SK-N-SH (cell line): ENCODE measurements around the gene UBE4B. TPM values are rescaled to one million over a fixed set of nuclear protein-coding genes. Genes with fewer than 3 reads are reported as not detected.
A peak's percentile ranks its signal among the peaks of the same experiment; 100 is the strongest.

Experiments used
- CTCF ChIA-PET: fragments of 300-600, 350-600 bp; formaldehyde crosslinking; extraction: SDS; loops from one replicate; lab custom pipeline; 2021; lab: Yijun Ruan, JAX
- POLR2A ChIA-PET: fragments of 350-600 bp; sonication (Branson Sonifier 250); formaldehyde crosslinking; extraction: SDS; loops from one replicate; lab custom pipeline; 2020; ENCODE audit warnings: antibody characterized with exemption, inconsistent platforms; lab: Yijun Ruan, JAX
- DNase-seq: peaks from one replicate; pipeline ENCODE4 v3.0.0; 2012
- H2AFZ ChIP-seq: fragments of 200-600 bp; sonication (generic); 2 replicates; pipeline ENCODE4 v1.8.1; 2016; ENCODE audit warnings: antibody characterized with exemption, mild to moderate bottlenecking, low read depth
- H3F3A ChIP-seq: fragments of 200-600 bp; sonication (generic); replicated peaks from 2 replicates; pipeline ENCODE3; 2016; ENCODE audit warnings: antibody characterized with exemption, mild to moderate bottlenecking; ENCODE audit not compliant: insufficient read depth
- H3K27ac ChIP-seq, 2 experiments: fragments of 200-500 bp in 1 of 2; fragments of 200-600 bp in 1 of 2; sonication (Bioruptor generic) in 1 of 2; sonication (generic), shearing (Covaris generic) in 1 of 2; 2 replicates each; pipeline versions ENCODE4 v1.5.1 to v1.6.1; 2014 to 2016; ENCODE audit warnings: low read depth in 2 of 2, inconsistent platforms in 1 of 2, low read length in 1 of 2, mild to moderate bottlenecking in 1 of 2, mixed read lengths in 1 of 2
- H3K27me3 ChIP-seq: fragments of 200-600 bp; sonication (generic), shearing (Covaris generic); 2 replicates; pipeline ENCODE4 v1.6.1; 2016; ENCODE audit warnings: mixed run types; ENCODE audit not compliant: insufficient read depth
- H3K36me3 ChIP-seq, 2 experiments: fragments of 200-500 bp in 1 of 2; fragments of 200-600 bp in 1 of 2; sonication (Bioruptor generic) in 1 of 2; sonication (generic) in 1 of 2; replicated peaks in 1 of 2; 2 replicates each; pipeline versions ENCODE3 to v1.5.1; 2014 to 2016; ENCODE audit warnings: low read length in 1 of 2, mild to moderate bottlenecking in 1 of 2; ENCODE audit not compliant: insufficient read depth in 2 of 2, control insufficient read depth in 1 of 2
- H3K4me1 ChIP-seq, 2 experiments: fragments of 200-500 bp in 1 of 2; fragments of 200-600 bp in 1 of 2; sonication (Bioruptor generic) in 1 of 2; sonication (generic), shearing (Covaris generic) in 1 of 2; 2 replicates each; pipeline versions ENCODE4 v1.5.1 to v1.6.1; 2014 to 2016; ENCODE audit warnings: low read depth in 1 of 2, low read length in 1 of 2, mixed run types in 1 of 2; ENCODE audit not compliant: insufficient read depth in 2 of 2, control insufficient read depth in 1 of 2
- H3K4me2 ChIP-seq: fragments of 200-600 bp; sonication (generic), shearing (Covaris generic); 2 replicates; pipeline ENCODE4 v1.6.1; 2017; ENCODE audit warnings: mixed run types
- H3K4me3 ChIP-seq, 2 experiments: fragments of 200-500 bp in 1 of 2; fragments of 200-600 bp in 1 of 2; sonication (Bioruptor generic) in 1 of 2; sonication (generic), shearing (Covaris generic) in 1 of 2; 2 replicates each; pipeline versions ENCODE4 v1.5.1 to v1.8.1; 2014 to 2016; ENCODE audit warnings: low read depth in 2 of 2, inconsistent platforms in 1 of 2, low read length in 1 of 2, mild to moderate bottlenecking in 1 of 2, mixed read lengths in 1 of 2, moderate library complexity in 1 of 2
- H3K79me2 ChIP-seq: fragments of 200-600 bp; sonication (generic); 2 replicates; pipeline ENCODE4 v1.8.1; 2017; ENCODE audit warnings: mild to moderate bottlenecking; ENCODE audit not compliant: insufficient read depth
- H3K9ac ChIP-seq: fragments of 200-600 bp; sonication (generic); 2 replicates; pipeline ENCODE4 v1.6.1; 2017; ENCODE audit warnings: mixed run types
- H3K9me2 ChIP-seq: fragments of 200-600 bp; sonication (generic); 2 replicates; pipeline ENCODE4 v1.6.1; 2017; ENCODE audit warnings: mixed run types
- H3K9me3 ChIP-seq: fragments of 200-600 bp; sonication (generic); 2 replicates; pipeline ENCODE4 v1.6.1; 2017; ENCODE audit warnings: mixed run types, mild to moderate bottlenecking, moderate library complexity
- H4K20me1 ChIP-seq: fragments of 200-600 bp; sonication (generic); 2 replicates; pipeline ENCODE4 v1.6.1; 2017; ENCODE audit warnings: mild to moderate bottlenecking, mixed run types; ENCODE audit not compliant: insufficient read depth
- CHD2 ChIP-seq: fragments of 150-350 bp; IDR thresholded peaks from 2 replicates; pipeline ENCODE4 v1.6.1; 2018; ENCODE audit warnings: low read length; ENCODE audit not compliant: partially characterized antibody
- EP300 ChIP-seq, 2 experiments: IDR thresholded peaks; 2 replicates each; pipeline versions ENCODE4 v1.4.0 to v1.6.1; 2012; ENCODE audit warnings: borderline replicate concordance in 1 of 2, low read depth in 1 of 2, low read length in 1 of 2
- EZH2phosphoT487 ChIP-seq: fragments of 200-600 bp; sonication (generic); IDR thresholded peaks from 2 replicates; pipeline ENCODE4 v1.6.1; 2017; ENCODE audit warnings: low read depth, mixed run types, mild to moderate bottlenecking, antibody characterized with exemption, moderate library complexity, borderline replicate concordance
- FOSL2 ChIP-seq: IDR thresholded peaks from 2 replicates; pipeline ENCODE4 v1.4.0; 2012; ENCODE audit warnings: low read depth, mild to moderate bottlenecking, moderate library complexity, borderline replicate concordance
- FOXJ3 ChIP-seq: sonication (generic); formaldehyde crosslinking; IDR thresholded peaks from 2 replicates; pipeline ENCODE4 v1.5.1; 2020; ENCODE audit warnings: mild to moderate bottlenecking, missing genetic modification reagents
- GABPA ChIP-seq: IDR thresholded peaks from 2 replicates; pipeline ENCODE4 v1.4.0; 2012; ENCODE audit warnings: low read depth, mild to moderate bottlenecking
- GATA2 ChIP-seq: sonication (generic); formaldehyde crosslinking; IDR thresholded peaks from 2 replicates; pipeline ENCODE4 v1.5.0; 2020; ENCODE audit warnings: mild to moderate bottlenecking, missing genetic modification reagents
- MAX ChIP-seq: IDR thresholded peaks from 2 replicates; pipeline ENCODE4 v1.4.0; 2012; ENCODE audit warnings: low read depth
- MXI1 ChIP-seq: IDR thresholded peaks from 2 replicates; pipeline ENCODE4 v1.6.1; 2012; ENCODE audit warnings: mild to moderate bottlenecking, low read depth, low read length, improper control_type of control experiment
- NFIC ChIP-seq: IDR thresholded peaks from 2 replicates; pipeline ENCODE4 v1.4.0; 2012; ENCODE audit warnings: borderline replicate concordance
- RAD21 ChIP-seq: IDR thresholded peaks from 2 replicates; pipeline ENCODE4 v1.6.1; 2012; ENCODE audit warnings: mild to moderate bottlenecking, low read length
- RCOR1 ChIP-seq: fragments of 150-350 bp; IDR thresholded peaks from 2 replicates; pipeline ENCODE4 v1.6.1; 2017; ENCODE audit warnings: antibody characterized with exemption, low read length
- TAF1 ChIP-seq: IDR thresholded peaks from 2 replicates; pipeline ENCODE4 v1.6.1; 2012; ENCODE audit warnings: low read depth, mild to moderate bottlenecking, low read length, moderate library complexity, borderline replicate concordance
- TCF12 ChIP-seq: IDR thresholded peaks from 2 replicates; pipeline ENCODE4 v1.4.0; 2012
- TEAD4 ChIP-seq: IDR thresholded peaks from 2 replicates; pipeline ENCODE4 v1.4.0; 2012; ENCODE audit warnings: mild to moderate bottlenecking, borderline replicate concordance; ENCODE audit not compliant: insufficient read depth
- USF1 ChIP-seq: IDR thresholded peaks from 2 replicates; pipeline ENCODE4 v1.4.0; 2012; ENCODE audit warnings: low read depth, borderline replicate concordance
- YY1 ChIP-seq: IDR thresholded peaks from 2 replicates; pipeline ENCODE4 v1.4.0; 2012; ENCODE audit warnings: low read depth, mild to moderate bottlenecking
- WGBS: methylation state at CpG from one replicate; pipeline ENCODE4 v1.1.6; 2017; ENCODE audit warnings: low lambda C conversion rate; 5-methylcytosine and 5-hydroxymethylcytosine counted together
- polyA plus RNA-seq, 3 experiments: library from polyadenylated mRNA; depleted of rRNA; stranded (reverse); fragments of >200 nt; gene quantifications; 2 replicates each; pipeline ENCODE4 v1.2.3, GENCODE V29; 2012
- TF ChIP-seq, protein P1 (sequence below): fragments of 150-350 bp; IDR thresholded peaks from 2 replicates; pipeline ENCODE4 v1.6.1; 2016; ENCODE audit warnings: mild to moderate bottlenecking, low read depth, low read length
- TF ChIP-seq, protein P2 (sequence below): IDR thresholded peaks from 2 replicates; pipeline ENCODE4 v1.4.0; 2012; ENCODE audit warnings: low read depth, borderline replicate concordance
- TF ChIP-seq, protein P3 (sequence below): IDR thresholded peaks from 2 replicates; pipeline ENCODE4; 2012

Gene UBE4B
- polyA plus RNA-seq, 1 of the 3 experiments (the other 2 are of a cell fraction) = 19.1 TPM

DNA sequence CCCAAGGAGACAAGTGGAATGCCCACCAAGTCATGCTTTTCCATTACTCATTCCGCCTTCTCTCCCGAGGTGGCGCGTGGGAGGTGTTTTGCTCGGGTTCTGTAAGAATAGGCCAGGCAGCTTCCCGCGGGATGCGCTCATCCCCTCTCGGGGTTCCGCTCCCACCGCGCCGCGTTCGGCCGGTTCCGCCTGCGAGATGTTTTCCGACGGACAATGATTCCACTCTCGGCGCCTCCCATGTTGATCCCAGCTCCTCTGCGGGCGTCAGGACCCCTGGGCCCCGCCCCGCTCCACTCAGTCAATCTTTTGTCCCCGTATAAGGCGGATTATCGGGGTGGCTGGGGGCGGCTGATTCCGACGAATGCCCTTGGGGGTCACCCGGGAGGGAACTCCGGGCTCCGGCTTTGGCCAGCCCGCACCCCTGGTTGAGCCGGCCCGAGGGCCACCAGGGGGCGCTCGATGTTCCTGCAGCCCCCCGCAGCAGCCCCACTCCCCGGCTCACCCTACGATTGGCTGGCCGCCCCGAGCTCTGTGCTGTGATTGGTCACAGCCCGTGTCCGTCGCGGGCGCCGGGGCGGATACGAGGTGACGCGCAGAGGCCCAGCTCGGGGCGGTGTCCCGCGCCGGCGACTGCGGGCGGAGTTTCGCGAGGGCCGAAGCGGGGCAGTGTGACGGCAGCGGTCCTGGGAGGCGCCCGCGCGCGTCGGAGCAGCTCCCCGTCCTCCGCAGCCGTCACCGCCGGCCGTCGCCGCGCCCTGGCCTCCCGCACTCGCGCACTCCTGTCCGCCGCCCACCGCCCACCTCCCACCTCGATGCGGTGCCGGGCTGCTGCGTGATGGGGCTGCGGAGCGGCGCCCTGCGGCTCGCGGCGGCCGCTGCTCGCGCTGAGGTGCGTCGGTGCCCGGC lies 177.4 kb downstream of the UBE4B start, which contains the start of gene KIF1B (continued):
- TF ChIP-seq, protein P1, sequence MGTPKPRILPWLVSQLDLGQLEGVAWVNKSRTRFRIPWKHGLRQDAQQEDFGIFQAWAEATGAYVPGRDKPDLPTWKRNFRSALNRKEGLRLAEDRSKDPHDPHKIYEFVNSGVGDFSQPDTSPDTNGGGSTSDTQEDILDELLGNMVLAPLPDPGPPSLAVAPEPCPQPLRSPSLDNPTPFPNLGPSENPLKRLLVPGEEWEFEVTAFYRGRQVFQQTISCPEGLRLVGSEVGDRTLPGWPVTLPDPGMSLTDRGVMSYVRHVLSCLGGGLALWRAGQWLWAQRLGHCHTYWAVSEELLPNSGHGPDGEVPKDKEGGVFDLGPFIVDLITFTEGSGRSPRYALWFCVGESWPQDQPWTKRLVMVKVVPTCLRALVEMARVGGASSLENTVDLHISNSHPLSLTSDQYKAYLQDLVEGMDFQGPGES = peak; percentile 92
- TF ChIP-seq FOXJ3 (CRISPR knock-in tag) (0 out of 2 replicates have a peak, but pooled peaks have one; percentile 39), USF1 (no peak), GABPA (peak; percentile 39), TEAD4 (no peak), EP300 (IDR thresholded peaks at IDR 0.05; ENCODE audit: borderline replicate concordance in 1 of 2, low read depth in 1 of 2, low read length in 1 of 2) (no peak), CHD2 (peak; percentile 81), GATA2 (no peak)
- TF ChIP-seq, protein P2, sequence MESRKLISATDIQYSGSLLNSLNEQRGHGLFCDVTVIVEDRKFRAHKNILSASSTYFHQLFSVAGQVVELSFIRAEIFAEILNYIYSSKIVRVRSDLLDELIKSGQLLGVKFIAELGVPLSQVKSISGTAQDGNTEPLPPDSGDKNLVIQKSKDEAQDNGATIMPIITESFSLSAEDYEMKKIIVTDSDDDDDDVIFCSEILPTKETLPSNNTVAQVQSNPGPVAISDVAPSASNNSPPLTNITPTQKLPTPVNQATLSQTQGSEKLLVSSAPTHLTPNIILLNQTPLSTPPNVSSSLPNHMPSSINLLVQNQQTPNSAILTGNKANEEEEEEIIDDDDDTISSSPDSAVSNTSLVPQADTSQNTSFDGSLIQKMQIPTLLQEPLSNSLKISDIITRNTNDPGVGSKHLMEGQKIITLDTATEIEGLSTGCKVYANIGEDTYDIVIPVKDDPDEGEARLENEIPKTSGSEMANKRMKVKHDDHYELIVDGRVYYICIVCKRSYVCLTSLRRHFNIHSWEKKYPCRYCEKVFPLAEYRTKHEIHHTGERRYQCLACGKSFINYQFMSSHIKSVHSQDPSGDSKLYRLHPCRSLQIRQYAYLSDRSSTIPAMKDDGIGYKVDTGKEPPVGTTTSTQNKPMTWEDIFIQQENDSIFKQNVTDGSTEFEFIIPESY = peak; percentile 28; the same call in 1 of the 2 replicates

DNA sequence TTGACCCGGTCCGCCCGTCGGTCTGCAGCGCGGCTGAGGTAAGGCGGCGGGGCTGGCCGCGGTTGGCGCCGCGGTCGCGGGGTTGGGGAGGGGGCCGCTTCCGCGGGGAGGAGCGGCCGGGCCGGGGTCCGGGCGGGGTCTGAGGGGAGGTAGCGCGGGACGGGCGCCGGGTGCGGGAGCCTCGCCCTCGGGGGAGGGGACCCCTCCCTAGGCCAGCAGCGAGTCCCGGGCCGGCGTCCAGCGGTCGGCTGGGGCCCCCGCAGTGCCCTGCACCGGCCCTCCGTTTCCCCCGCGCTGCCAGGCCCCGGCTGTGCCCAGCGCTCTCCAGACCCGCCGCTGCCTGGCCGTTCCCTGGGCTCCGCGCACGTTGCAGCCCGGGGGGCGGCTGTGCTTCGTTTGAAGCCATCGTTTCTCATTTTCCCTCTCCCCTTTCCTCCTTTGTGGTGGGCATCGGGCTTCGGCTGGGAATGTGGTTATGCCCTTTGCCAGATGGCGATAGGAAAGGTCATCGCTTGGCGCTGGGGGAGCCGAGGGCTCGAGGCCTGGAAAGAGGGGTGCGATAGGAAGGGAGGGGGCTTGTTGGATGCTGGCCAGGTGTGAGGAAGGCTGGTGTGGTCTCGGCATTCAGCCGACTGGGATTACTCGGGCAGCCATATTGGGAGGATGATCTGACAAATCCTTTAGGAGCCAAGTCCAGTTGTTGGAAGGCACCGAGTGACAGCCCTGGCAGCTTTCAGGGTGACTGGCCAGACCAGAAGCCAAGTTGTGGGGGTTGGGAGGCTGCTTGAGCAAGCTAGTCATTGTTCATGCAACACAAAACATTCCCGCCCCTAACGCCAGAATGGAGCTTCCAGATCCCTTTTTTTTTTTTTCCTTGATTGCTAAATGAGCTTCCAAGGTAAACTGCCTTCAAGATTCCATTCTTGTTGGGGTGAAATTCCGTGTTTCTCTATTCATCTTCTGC lies 178.4 kb downstream of the UBE4B start:
- peak; percentile 46 for TF ChIP-seq CHD2
- TF ChIP-seq YY1 = peak; percentile 84
- TF ChIP-seq, protein P3, sequence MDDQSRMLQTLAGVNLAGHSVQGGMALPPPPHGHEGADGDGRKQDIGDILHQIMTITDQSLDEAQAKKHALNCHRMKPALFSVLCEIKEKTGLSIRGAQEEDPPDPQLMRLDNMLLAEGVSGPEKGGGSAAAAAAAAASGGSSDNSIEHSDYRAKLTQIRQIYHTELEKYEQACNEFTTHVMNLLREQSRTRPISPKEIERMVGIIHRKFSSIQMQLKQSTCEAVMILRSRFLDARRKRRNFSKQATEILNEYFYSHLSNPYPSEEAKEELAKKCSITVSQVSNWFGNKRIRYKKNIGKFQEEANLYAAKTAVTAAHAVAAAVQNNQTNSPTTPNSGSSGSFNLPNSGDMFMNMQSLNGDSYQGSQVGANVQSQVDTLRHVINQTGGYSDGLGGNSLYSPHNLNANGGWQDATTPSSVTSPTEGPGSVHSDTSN = peak; percentile 67
- TF ChIP-seq EZH2phosphoT487 = no peak
- 0 out of 4 replicates have a peak, but pooled peaks of 1 of the 2 experiments have one; percentile 9 for TF ChIP-seq EP300 (IDR thresholded peaks at IDR 0.05; ENCODE audit: borderline replicate concordance in 1 of 2, low read depth in 1 of 2, low read length in 1 of 2)
- peak; percentile 18; the same call in 1 of the 2 replicates for TF ChIP-seq FOSL2
- TF ChIP-seq MXI1 = peak; percentile 61
- no peak for TF ChIP-seq RCOR1
- TF ChIP-seq MAX = no peak
- TF ChIP-seq RAD21 = peak; percentile 4; the same call in 1 of the 2 replicates
- peak; percentile 66 for TF ChIP-seq NFIC
- TF ChIP-seq TAF1 = peak; percentile 38; the same call in 1 of the 2 replicates
- TF ChIP-seq TCF12 = peak; percentile 27; the same call in 1 of the 2 replicates
- H3K79me2 ChIP-seq = peaks cover 52% of the 10 kb centered on the region
- H3K4me1 ChIP-seq = peaks cover 8 to 9% of the 10 kb centered on the region in 2 experiments; a peak in 2 of 4 replicates
- no peaks in the 10 kb centered on the region for H3K36me3 ChIP-seq
- peaks cover 39% of the 10 kb centered on the region for H4K20me1 ChIP-seq
- POLR2A ChIA-PET = interaction anchor here (0.8 to 1.8 kb wide), 5 partner anchors 70 to 219 kb away, joined by 3 to 12 read pairs (median 4); partner anchors contain the start of genes CENPS and PGD
- no peaks in the 10 kb centered on the region for H3K9me3 ChIP-seq
- H3K27ac ChIP-seq = peak overlapping the region; percentile 91 to 92
- H3F3A ChIP-seq = peaks cover 26% of the 10 kb centered on the region
- H3K4me3 ChIP-seq = peak overlapping the region; percentile 85 to 97
- under 1% methylated on average over 30 of the region's 69 CpGs for WGBS
- no peaks in the 10 kb centered on the region for H3K27me3 ChIP-seq
- H3K9ac ChIP-seq = peak overlapping the region; percentile 98
- peak; percentile 76 for DNase-seq
- H2AFZ ChIP-seq = no peak overlapping the region; the same call in 1 of the 2 replicates
- H3K9me2 ChIP-seq = no peaks in the 10 kb centered on the region
- CTCF ChIA-PET = interaction anchor here (0.6 to 2.7 kb wide), 52 partner anchors 8 to 1073 kb away, joined by 3 to 52 read pairs (median 4); partner anchors contain the start of genes CENPS, LZIC and NMNAT1
- H3K4me2 ChIP-seq = peak overlapping the region; percentile 99
